ENCODE data around the gene KIAA1671. TPM values are rescaled to one million over a fixed set of nuclear protein-coding genes. Genes with fewer than 3 reads are reported as not detected.

KIAA1671 gene
- polyA plus RNA-seq, 1 of the 3 experiments (the other 2 are of a cell fraction): 7.4 TPM

DNA sequence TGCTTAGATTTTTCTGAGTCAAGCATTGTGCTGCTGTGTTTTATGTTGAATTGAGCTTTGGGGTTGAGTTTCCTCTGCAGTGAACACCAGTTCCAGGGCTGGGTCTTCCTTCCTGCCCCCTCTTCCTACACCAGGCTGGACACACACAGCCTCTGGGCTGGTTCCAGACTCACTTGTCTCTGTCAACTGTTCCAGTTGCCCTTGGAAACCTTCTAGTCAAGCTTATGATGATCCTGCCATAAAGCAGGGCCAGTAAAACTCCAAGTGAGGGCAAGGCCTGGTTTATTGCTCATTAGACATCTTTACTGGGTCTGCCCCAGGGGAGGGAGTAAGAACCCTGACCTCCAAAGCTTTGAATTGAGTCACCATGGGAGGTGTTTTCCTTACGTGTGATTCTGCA is 61.1 kb downstream of the KIAA1671 start:
- CTCF ChIA-PET: interaction anchor here (1.0 to 3.6 kb wide), 6 partner anchors 14 to 97 kb away, joined by 3 to 13 read pairs (median 4); partner anchors contain the start of gene KIAA1671
- H3K4me2 ChIP-seq: no peak overlapping the region
- WGBS (ENCODE audit: low lambda C conversion rate): 94% methylated on average over 1 of the region's 1 CpG

GRCh38 chr22:25014896-25015755 is 62.6 kb downstream of the KIAA1671 start:
- no peaks in the 10 kb centered on the region for H3K9me2 ChIP-seq
- WGBS (ENCODE audit: low lambda C conversion rate): 100% methylated on average over 5 of the region's 5 CpGs
- no peak overlapping the region for H3K4me2 ChIP-seq
- CTCF ChIA-PET: interaction anchor here (0.8 to 3.6 kb wide), 5 partner anchors 9 to 42 kb away, joined by 3 to 13 read pairs (median 4); no protein-coding TSS in a partner anchor
- peaks cover 5 to 6% of the 10 kb centered on the region in 2 experiments; a peak in 2 of 4 replicates for H3K4me1 ChIP-seq (ENCODE audit: control insufficient read depth in 1 of 2, insufficient read depth in 2 of 2, low read depth in 1 of 2, low read length in 1 of 2)
- no peaks in the 10 kb centered on the region for H3F3A ChIP-seq (replicated peaks; ENCODE audit: insufficient read depth)
- H3K4me3 ChIP-seq (ENCODE audit: low read depth in 2 of 2, low read length in 1 of 2): no peak overlapping the region
- no peak overlapping the region for H3K9ac ChIP-seq
- no peaks in the 10 kb centered on the region for H4K20me1 ChIP-seq (ENCODE audit: insufficient read depth)
- no peaks in the 10 kb centered on the region for H3K9me3 ChIP-seq
- POLR2A ChIA-PET: no interaction called here
- no peaks in the 10 kb centered on the region for H3K27me3 ChIP-seq (ENCODE audit: insufficient read depth)
- H2AFZ ChIP-seq (ENCODE audit: low read depth): no peak overlapping the region
- DNase-seq: no peak
- H3K27ac ChIP-seq (ENCODE audit: low read depth in 2 of 2, low read length in 1 of 2): no peak overlapping the region
- 0 out of 2 replicates have a peak, but pooled peaks cover 9% of the 10 kb centered on the region for H3K79me2 ChIP-seq (ENCODE audit: insufficient read depth)
- H3K36me3 ChIP-seq (replicated peaks in 1 of 2; ENCODE audit: control insufficient read depth in 1 of 2, insufficient read depth in 2 of 2, low read length in 1 of 2): peaks cover 0 to 3% of the 10 kb centered on the region in 2 experiments
- TF ChIP-seq, protein P1, sequence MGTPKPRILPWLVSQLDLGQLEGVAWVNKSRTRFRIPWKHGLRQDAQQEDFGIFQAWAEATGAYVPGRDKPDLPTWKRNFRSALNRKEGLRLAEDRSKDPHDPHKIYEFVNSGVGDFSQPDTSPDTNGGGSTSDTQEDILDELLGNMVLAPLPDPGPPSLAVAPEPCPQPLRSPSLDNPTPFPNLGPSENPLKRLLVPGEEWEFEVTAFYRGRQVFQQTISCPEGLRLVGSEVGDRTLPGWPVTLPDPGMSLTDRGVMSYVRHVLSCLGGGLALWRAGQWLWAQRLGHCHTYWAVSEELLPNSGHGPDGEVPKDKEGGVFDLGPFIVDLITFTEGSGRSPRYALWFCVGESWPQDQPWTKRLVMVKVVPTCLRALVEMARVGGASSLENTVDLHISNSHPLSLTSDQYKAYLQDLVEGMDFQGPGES (IDR thresholded peaks at IDR 0.05; ENCODE audit: low read depth, low read length): no peak
- no peak for TF ChIP-seq SIN3A (IDR thresholded peaks at IDR 0.05; ENCODE audit: borderline replicate concordance, low read depth, low read length)
- no peak for TF ChIP-seq TEAD4 (IDR thresholded peaks at IDR 0.05; ENCODE audit: borderline replicate concordance, insufficient read depth)
- no peak for TF ChIP-seq FOXM1 (IDR thresholded peaks at IDR 0.05; ENCODE audit: low read depth)
- no peak for TF ChIP-seq MXI1 (IDR thresholded peaks at IDR 0.05; ENCODE audit: low read depth, low read length)
- TF ChIP-seq RAD21 (IDR thresholded peaks at IDR 0.05; ENCODE audit: low read length): no peak
- no peak for TF ChIP-seq CHD2 (IDR thresholded peaks at IDR 0.05; ENCODE audit: low read length, partially characterized antibody)
- no peak for TF ChIP-seq TCF12 (IDR thresholded peaks at IDR 0.05)
- TF ChIP-seq FOXJ3 (CRISPR knock-in tag; IDR thresholded peaks at IDR 0.05): no peak
- TF ChIP-seq RFX5 (IDR thresholded peaks at IDR 0.05; ENCODE audit: low read length): no peak

More for the DNA sequence above, 61.1 kb downstream of the KIAA1671 start:
- Histone ChIP-seq H4K20me1 (ENCODE audit: insufficient read depth) (no peaks in the 10 kb centered on the region; the same call in 1 of the 2 replicates), H3K36me3 (replicated peaks in 1 of 2; ENCODE audit: control insufficient read depth in 1 of 2, insufficient read depth in 2 of 2, low read length in 1 of 2) (peaks cover 0 to 3% of the 10 kb centered on the region in 2 experiments), H3K9me2 (no peaks in the 10 kb centered on the region), H3K27me3 (ENCODE audit: insufficient read depth) (no peaks in the 10 kb centered on the region), H3K27ac (ENCODE audit: low read depth in 2 of 2, low read length in 1 of 2) (no peak overlapping the region), H3K4me1 (ENCODE audit: control insufficient read depth in 1 of 2, insufficient read depth in 2 of 2, low read depth in 1 of 2, low read length in 1 of 2) (peaks cover 5 to 9% of the 10 kb centered on the region in 2 experiments; a peak in 2 of 4 replicates), H3K9me3 (no peaks in the 10 kb centered on the region), H2AFZ (ENCODE audit: low read depth) (no peak overlapping the region), H3F3A (replicated peaks; ENCODE audit: insufficient read depth) (no peaks in the 10 kb centered on the region), H3K9ac (no peak overlapping the region), H3K4me3 (ENCODE audit: low read depth in 2 of 2, low read length in 1 of 2) (no peak overlapping the region), H3K79me2 (ENCODE audit: insufficient read depth) (0 out of 2 replicates have a peak, but pooled peaks cover 9% of the 10 kb centered on the region)
- TF ChIP-seq JUND (IDR thresholded peaks at IDR 0.05) (no peak), YY1 (IDR thresholded peaks at IDR 0.05; ENCODE audit: low read depth) (no peak), RFX5 (IDR thresholded peaks at IDR 0.05; ENCODE audit: low read length) (no peak), FOSL2 (IDR thresholded peaks at IDR 0.05; ENCODE audit: borderline replicate concordance, low read depth) (no peak), NRF1 (IDR thresholded peaks at IDR 0.05; ENCODE audit: low read depth, low read length) (no peak), PBX3 (IDR thresholded peaks at IDR 0.05) (no peak), RAD21 (IDR thresholded peaks at IDR 0.05; ENCODE audit: low read length) (no peak), RCOR1 (IDR thresholded peaks at IDR 0.05; ENCODE audit: low read length) (no peak), ZBTB33 (IDR thresholded peaks at IDR 0.05; ENCODE audit: borderline replicate concordance, low read depth) (no peak), RXRA (IDR thresholded peaks at IDR 0.05; ENCODE audit: borderline replicate concordance, low read depth) (no peak), TEAD4 (IDR thresholded peaks at IDR 0.05; ENCODE audit: borderline replicate concordance, insufficient read depth) (no peak)
- DNase-seq: no peak
- POLR2A ChIA-PET: no interaction called here
